Choroid plexus epithelial cell (primary cell): ENCODE measurements around the gene PACSIN2.

Experiments used
- DNase-seq: peaks from one replicate; pipeline ENCODE4 v3.0.0-alpha.2; 2010; ENCODE audit warnings: low read depth
- H3K4me3 ChIP-seq: 2 replicates; pipeline ENCODE4 v1.5.1; 2011; ENCODE audit warnings: low read depth, mild to moderate bottlenecking, control low read depth, low read length, moderate library complexity
- TF ChIP-seq, protein P1 (sequence below): conservative IDR thresholded peaks from 2 replicates; pipeline ENCODE4 v1.5.1; 2011; ENCODE audit warnings: low read depth, mild to moderate bottlenecking, control low read depth, inconsistent platforms, low read length, moderate library complexity

PACSIN2 gene

DNA sequence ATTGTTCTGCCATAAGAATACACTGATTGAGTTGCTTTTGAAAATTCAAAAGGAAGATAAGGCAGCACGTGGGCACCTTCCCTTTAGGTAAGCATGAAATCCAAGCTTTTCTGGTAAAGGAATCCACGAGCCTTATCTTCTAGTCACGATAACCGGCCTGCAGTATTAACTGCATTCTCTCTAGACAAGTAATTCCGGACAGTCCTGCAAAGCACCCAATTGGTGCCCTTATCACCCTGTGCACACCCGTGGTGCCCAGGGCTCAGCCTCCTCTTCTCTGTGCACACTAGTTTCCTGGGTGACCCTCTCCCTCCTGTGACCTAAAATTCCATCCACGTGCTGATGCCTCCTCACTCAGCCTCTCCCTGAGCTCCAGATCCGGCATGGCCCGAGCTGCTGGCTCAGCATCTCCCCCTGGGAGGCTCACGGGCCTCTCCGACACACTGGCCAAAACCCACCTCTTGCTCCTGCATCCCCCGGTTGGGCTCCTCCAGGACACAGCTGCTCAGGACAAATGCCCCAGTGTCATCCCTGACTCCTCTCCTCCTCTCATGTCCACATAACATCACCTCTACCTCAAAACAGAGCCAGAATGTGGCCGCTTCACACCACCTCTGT is 63.7 kb downstream of the PACSIN2 start:
- no peak overlapping the region for H3K4me3 ChIP-seq
- TF ChIP-seq, protein P1, sequence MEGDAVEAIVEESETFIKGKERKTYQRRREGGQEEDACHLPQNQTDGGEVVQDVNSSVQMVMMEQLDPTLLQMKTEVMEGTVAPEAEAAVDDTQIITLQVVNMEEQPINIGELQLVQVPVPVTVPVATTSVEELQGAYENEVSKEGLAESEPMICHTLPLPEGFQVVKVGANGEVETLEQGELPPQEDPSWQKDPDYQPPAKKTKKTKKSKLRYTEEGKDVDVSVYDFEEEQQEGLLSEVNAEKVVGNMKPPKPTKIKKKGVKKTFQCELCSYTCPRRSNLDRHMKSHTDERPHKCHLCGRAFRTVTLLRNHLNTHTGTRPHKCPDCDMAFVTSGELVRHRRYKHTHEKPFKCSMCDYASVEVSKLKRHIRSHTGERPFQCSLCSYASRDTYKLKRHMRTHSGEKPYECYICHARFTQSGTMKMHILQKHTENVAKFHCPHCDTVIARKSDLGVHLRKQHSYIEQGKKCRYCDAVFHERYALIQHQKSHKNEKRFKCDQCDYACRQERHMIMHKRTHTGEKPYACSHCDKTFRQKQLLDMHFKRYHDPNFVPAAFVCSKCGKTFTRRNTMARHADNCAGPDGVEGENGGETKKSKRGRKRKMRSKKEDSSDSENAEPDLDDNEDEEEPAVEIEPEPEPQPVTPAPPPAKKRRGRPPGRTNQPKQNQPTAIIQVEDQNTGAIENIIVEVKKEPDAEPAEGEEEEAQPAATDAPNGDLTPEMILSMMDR: no peak
- no peak for DNase-seq

DNA sequence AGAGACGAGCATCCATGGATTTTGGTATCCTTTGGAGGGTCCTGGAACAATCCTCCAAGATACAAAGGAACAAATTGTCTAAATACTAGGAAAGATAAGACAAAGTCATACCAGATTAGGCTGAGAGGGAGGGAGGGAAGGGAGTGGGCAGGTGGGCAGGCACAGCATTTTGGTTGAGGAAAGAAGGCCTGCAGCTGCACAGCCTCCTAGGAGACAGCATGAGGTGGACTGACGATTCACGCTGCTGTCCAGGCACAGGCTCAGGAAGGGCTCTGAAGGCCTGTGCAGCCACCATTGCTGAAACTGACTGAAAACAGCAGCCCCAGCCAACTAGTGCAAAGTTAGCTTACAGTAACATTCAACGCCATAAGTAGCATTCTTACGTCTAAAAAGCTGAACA is 64.7 kb downstream of the PACSIN2 start:
- DNase-seq: no peak
- TF ChIP-seq, protein P1: no peak
- H3K4me3 ChIP-seq: no peak overlapping the region

DNA sequence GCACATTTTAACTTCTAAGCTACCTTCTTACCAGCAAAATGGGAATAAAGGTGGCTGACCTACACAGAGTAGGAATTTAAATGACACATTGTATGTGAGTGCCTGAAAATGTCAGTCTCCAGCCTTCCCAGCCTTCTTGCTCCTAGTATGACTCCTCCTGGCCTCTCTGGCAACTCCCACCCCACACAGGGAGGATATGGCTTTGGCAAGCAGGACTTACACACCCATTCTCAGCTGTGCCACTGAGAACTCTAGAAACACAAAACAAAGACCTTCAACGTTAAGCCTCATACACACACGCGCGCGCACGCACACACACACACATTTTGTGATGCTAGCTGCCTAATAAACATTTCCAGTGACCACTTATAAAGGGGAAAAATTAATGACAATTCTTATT is 65.8 kb downstream of the PACSIN2 start:
- TF ChIP-seq, protein P1: no peak
- no peak overlapping the region for H3K4me3 ChIP-seq
- DNase-seq: peak; percentile 61

DNA sequence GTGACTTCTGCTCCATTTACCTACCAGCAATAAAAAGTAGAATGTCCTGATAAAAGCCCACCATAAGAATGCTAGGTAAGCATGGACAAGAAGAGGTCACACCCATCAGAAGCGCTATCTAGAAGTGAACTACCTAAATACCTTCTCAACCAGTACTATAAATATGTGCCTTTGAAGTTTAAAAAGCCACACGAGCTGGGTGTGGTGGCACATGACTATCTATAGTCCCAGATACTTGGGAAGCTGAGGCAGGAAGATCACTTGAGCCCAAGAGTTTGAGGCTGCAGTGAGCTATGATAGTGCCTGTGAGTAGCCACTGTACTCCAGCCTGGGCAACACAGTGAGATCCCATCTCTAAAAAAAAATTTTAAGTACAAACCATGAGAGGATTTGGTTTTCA is 66.7 kb downstream of the PACSIN2 start:
- no peak for DNase-seq
- H3K4me3 ChIP-seq: no peak overlapping the region
- TF ChIP-seq, protein P1: no peak

DNA sequence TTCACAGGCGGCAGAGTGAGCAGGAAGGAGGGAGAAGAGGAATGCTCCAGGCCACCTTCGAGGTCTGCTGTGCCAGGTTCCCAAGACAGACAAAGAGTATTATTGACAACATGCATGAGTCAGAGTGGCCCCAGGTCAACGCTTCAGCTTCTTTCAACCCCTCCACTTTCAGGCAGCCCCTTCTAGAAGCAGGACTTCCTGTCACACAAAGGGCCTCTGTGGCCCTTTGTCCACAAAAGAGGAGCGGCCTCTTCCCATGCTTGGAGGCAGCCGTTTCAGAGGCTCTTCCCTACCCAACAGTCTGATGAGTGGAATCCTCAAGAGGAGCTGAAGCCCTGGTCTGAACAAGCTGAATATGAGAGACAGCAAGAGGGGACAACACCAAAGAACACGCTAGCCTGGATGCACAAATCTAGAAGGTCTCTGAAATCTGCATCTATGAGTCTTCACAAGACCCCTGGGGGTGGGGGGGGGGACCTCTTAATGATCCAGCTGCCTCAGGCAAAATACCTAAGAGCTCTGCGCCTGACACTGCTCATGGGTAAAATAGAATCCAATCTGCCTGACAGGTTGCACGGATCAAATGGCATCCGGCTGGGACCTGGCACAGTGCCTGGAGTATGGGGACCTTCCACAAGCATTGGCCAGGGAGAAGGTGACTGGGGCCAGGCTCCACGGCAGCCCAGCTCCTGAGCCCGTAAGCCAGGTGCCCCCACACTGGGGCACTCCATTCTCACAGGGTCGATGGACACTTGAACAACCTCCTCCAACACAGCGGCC is 67.5 kb downstream of the PACSIN2 start:
- DNase-seq: peak; percentile 59
- H3K4me3 ChIP-seq: no peak overlapping the region
- TF ChIP-seq, protein P1: no peak

DNA sequence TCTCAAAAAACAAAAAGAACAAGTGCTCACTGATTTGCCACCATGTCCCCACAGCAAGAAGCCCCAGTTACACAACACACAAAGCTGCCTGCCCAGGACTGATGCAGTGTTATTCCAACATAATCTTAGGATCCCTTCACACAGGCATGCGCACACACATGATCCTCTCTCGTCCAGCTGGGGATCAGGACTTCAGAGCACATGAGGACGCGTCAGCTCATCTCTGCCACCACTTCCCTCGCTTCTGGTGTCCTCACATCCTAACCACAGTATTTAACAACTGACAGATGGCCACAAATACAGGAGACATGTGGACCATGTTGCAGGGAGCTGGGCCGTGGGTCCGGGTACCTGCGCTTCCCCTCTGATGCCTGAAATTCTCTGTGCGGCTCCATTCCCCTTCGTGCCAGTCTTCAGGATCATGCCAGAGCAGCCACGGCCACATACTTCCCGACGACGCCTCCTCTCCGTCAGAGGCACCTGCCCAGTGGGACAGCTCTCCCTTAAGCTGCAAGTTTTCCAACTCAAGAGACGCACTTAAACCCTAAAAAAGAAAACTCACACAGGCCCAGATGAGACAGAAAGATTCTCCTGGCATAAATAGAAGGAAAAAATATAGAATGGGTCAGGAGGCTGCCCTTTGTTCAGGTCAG is 68.3 kb downstream of the PACSIN2 start:
- DNase-seq: no peak
- H3K4me3 ChIP-seq: no peak overlapping the region
- TF ChIP-seq, protein P1: no peak

- no peak for DNase-seq
- H3K4me3 ChIP-seq: no peak overlapping the region
- TF ChIP-seq, protein P1: no peak
These were observed 69.2 kb downstream of the PACSIN2 start for GRCh38 chr22:42945736-42946135.
